Esophagus mucosa (tissue), 1 donor: ENCODE data around the gene PTPN5. TPM values are rescaled to one million over a fixed set of nuclear protein-coding genes. Genes with fewer than 3 reads are reported as not detected.

ENCODE experiments used
- ATAC-seq: fragments of 200-7000 bp; cut with Tn5 transposase; one replicate; pipeline ENCODE4 v1.9.1; 2020
- total RNA-seq: library from RNA; stranded (reverse); gene quantifications from one replicate; pipeline ENCODE4 v1.2.4, GENCODE V29; 2023
- donor health status: DM: yes; HTN: yes; CAD: no.

Gene PTPN5
- total RNA-seq, 1 donor from 2014 or later, result not detected

GRCh38 chr11:18773104-18773503, 18.5 kb downstream of the PTPN5 start:
- ATAC-seq, result no peak

- no peak for ATAC-seq
Observed at GRCh38 chr11:18772211-18772610, 19.4 kb downstream of the PTPN5 start.

- no peak for ATAC-seq
Observed at GRCh38 chr11:18771266-18772035, 20.1 kb downstream of the PTPN5 start.

- no peak for ATAC-seq
Observed at GRCh38 chr11:18770479-18771125, 21.0 kb downstream of the PTPN5 start.

- no peak for ATAC-seq
Observed at GRCh38 chr11:18769802-18770456, 21.7 kb downstream of the PTPN5 start.

GRCh38 chr11:18768978-18769377, 22.6 kb downstream of the PTPN5 start:
- ATAC-seq, result no peak

- peak; percentile 40 for ATAC-seq
Observed at GRCh38 chr11:18768472-18768901, 23.1 kb downstream of the PTPN5 start.

GRCh38 chr11:18766015-18766414, 25.6 kb downstream of the PTPN5 start:
- ATAC-seq, result no peak

- ATAC-seq, result no peak
Observed at GRCh38 chr11:18765554-18765953, 26.0 kb downstream of the PTPN5 start.

- no peak for ATAC-seq
Observed at GRCh38 chr11:18761741-18762140, 29.9 kb downstream of the PTPN5 start.

- ATAC-seq, result no peak
Observed at GRCh38 chr11:18761144-18761543, 30.5 kb downstream of the PTPN5 start.

- no peak for ATAC-seq
Observed at GRCh38 chr11:18757811-18758210, 33.8 kb downstream of the PTPN5 start.

- ATAC-seq, result no peak
Observed at GRCh38 chr11:18756889-18757288, 34.7 kb downstream of the PTPN5 start.

- ATAC-seq, result no peak
Observed at GRCh38 chr11:18754308-18754707, 37.3 kb downstream of the PTPN5 start.

GRCh38 chr11:18752502-18752901, 39.1 kb downstream of the PTPN5 start:
- ATAC-seq, result no peak

GRCh38 chr11:18750944-18751343, 40.7 kb downstream of the PTPN5 start:
- no peak for ATAC-seq

- peak; percentile 77 for ATAC-seq
Observed at GRCh38 chr11:18749681-18750319, 41.8 kb downstream of the PTPN5 start.

- no peak for ATAC-seq
Observed at GRCh38 chr11:18748766-18749365, 42.7 kb downstream of the PTPN5 start.

GRCh38 chr11:18745251-18745650, 46.3 kb downstream of the PTPN5 start:
- ATAC-seq, result no peak

GRCh38 chr11:18743900-18744514, 47.6 kb downstream of the PTPN5 start:
- no peak for ATAC-seq

- no peak for ATAC-seq
Observed at GRCh38 chr11:18743365-18743764, 48.2 kb downstream of the PTPN5 start.

- ATAC-seq, result no peak
Observed at GRCh38 chr11:18741783-18742182, 49.8 kb downstream of the PTPN5 start.
